ENCODE measurements around the gene PRRC2C.

DNA sequence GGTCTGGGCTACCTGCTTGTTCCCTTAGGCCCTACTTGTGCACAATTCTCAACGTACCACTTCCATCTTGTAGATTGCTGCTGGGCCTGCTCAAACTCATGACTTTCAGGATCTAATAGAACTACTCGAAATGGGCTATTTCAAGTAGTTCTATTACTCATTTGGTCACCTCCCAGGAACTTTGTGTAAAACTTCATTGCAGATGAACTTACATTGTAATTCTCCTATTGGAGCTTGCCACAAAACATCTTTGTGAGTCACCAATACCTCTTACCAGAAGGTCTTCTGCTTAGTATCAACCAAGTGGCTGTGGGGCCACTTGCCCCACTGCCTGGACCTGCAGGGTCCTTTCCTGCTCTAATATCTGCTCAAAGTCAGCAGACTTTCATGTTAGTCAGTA is 126.0 kb downstream of the PRRC2C start:
- TF ChIP-seq, protein P1, sequence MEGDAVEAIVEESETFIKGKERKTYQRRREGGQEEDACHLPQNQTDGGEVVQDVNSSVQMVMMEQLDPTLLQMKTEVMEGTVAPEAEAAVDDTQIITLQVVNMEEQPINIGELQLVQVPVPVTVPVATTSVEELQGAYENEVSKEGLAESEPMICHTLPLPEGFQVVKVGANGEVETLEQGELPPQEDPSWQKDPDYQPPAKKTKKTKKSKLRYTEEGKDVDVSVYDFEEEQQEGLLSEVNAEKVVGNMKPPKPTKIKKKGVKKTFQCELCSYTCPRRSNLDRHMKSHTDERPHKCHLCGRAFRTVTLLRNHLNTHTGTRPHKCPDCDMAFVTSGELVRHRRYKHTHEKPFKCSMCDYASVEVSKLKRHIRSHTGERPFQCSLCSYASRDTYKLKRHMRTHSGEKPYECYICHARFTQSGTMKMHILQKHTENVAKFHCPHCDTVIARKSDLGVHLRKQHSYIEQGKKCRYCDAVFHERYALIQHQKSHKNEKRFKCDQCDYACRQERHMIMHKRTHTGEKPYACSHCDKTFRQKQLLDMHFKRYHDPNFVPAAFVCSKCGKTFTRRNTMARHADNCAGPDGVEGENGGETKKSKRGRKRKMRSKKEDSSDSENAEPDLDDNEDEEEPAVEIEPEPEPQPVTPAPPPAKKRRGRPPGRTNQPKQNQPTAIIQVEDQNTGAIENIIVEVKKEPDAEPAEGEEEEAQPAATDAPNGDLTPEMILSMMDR (CRISPR knock-in tag; IDR thresholded peaks at IDR 0.05): no peak
- TF ChIP-seq EZH2 (conservative IDR thresholded peaks at IDR 0.05; ENCODE audit: low read depth, low read length): no peak

All from HepG2 (cell line).